A549 (cell line): ENCODE results near the gene PTTG2. TPM values are rescaled to one million over a fixed set of nuclear protein-coding genes. Genes with fewer than 3 reads are reported as not detected.
"Not testable (repeated sequence)": the region's sequence is repeated elsewhere in the genome, so short reads cannot be mapped to it uniquely, and the experiment has no call there.

Source experiments
- ATAC-seq, 2 experiments: fragments of 200-7000 bp in 1 of 2; fragments of >200 bp in 1 of 2; cut with Nextera tagmentation in 1 of 2; cut with Tn5 transposase in 1 of 2; 3 replicates each; pipeline versions ENCODE4 v1.8.0 to v1.9.1; 2018 to 2020; ENCODE audit warnings: mild to moderate bottlenecking in 1 of 2, moderate library complexity in 1 of 2
- CTCF ChIA-PET: fragments of 300-600 bp; sonication (Branson Sonifier 250); formaldehyde crosslinking; extraction: SDS; loops from one replicate; lab custom pipeline; 2021; ENCODE audit warnings: antibody characterized with exemption, inconsistent platforms; lab: Yijun Ruan, JAX
- POLR2A ChIA-PET: fragments of 350-600 bp; formaldehyde crosslinking; extraction: SDS; loops from one replicate; lab custom pipeline; 2021; ENCODE audit warnings: antibody characterized with exemption, inconsistent platforms; lab: Yijun Ruan, JAX
- DNase-seq, 2 experiments: peaks; one replicate each; pipeline versions ENCODE4 v3.0.0 to v3.0.0-alpha.2; 2011 to 2016; ENCODE audit warnings: low read depth in 1 of 2, low spot score in 1 of 2
- FAIRE-seq: peaks from 2 replicates; lab custom pipeline; 2011; peaks lifted over from hg19 to GRCh38; lab: Jason Lieb, UNC
- H3K27ac ChIP-seq, 2 experiments: fragments of >200 bp; sonication (Bioruptor Twin); formaldehyde crosslinking; 3 replicates each; pipeline ENCODE4 v1.5.1; 2016 to 2017
- H3K4me1 ChIP-seq: fragments of >200 bp; sonication (Bioruptor Twin); formaldehyde crosslinking; 3 replicates; pipeline ENCODE4 v1.6.1; 2016
- H3K4me2 ChIP-seq: fragments of >200 bp; sonication (Bioruptor Twin); formaldehyde crosslinking; 3 replicates; pipeline ENCODE4 v1.6.1; 2016
- H3K4me3 ChIP-seq: fragments of >200 bp; sonication (Bioruptor Twin); formaldehyde crosslinking; 3 replicates; pipeline ENCODE4 v1.5.1; 2016
- H3K9me3 ChIP-seq: fragments of >200 bp; sonication (Bioruptor Twin); formaldehyde crosslinking; 3 replicates; pipeline ENCODE4 v1.6.1; 2016
- CBX2 ChIP-seq: fragments of 200-600 bp; sonication (generic); IDR thresholded peaks from 2 replicates; pipeline ENCODE4 v1.6.1; 2016; ENCODE audit warnings: low read depth, mild to moderate bottlenecking, borderline replicate concordance
- CHD4 ChIP-seq: fragments of 200-600 bp; sonication (generic); IDR thresholded peaks from 2 replicates; pipeline ENCODE4 v1.6.1; 2016; ENCODE audit warnings: antibody characterized with exemption, mild to moderate bottlenecking, borderline replicate concordance
- HMGXB4 ChIP-seq: fragments of 250-450 bp; sonication (Bioruptor Pico); IDR thresholded peaks from 2 replicates; pipeline ENCODE4 v1.5.0; 2021; ENCODE audit warnings: mild to moderate bottlenecking, moderate library complexity, borderline replicate concordance
- MAZ ChIP-seq: fragments of 150-350 bp; IDR thresholded peaks from 2 replicates; pipeline ENCODE4 v1.6.1; 2014; ENCODE audit warnings: antibody characterized with exemption, low read depth, low read length, borderline replicate concordance
- NPAS2 ChIP-seq: fragments of 250-450 bp; sonication (Bioruptor Pico); IDR thresholded peaks from 2 replicates; pipeline ENCODE4 v1.8.0; 2022; ENCODE audit warnings: mild to moderate bottlenecking, moderate library complexity, borderline replicate concordance
- RARB ChIP-seq: fragments of 250-450 bp; sonication (Bioruptor Pico); IDR thresholded peaks from 2 replicates; pipeline ENCODE4 v1.8.0; 2021; ENCODE audit warnings: mild to moderate bottlenecking, moderate library complexity
- RCOR1 ChIP-seq: fragments of 150-350 bp; IDR thresholded peaks from 2 replicates; pipeline ENCODE4 v1.6.1; 2014; ENCODE audit warnings: antibody characterized with exemption, low read length, low read depth
- RNF2 ChIP-seq: fragments of 200-600 bp; sonication (generic); IDR thresholded peaks from 2 replicates; pipeline ENCODE4 v1.6.1; 2016; ENCODE audit warnings: low read depth, mild to moderate bottlenecking, antibody characterized with exemption, moderate library complexity, borderline replicate concordance
- SMC3 ChIP-seq: fragments of >200 bp; sonication (Bioruptor Twin); formaldehyde crosslinking; IDR thresholded peaks from 3 replicates; pipeline ENCODE4 v1.6.1; 2018; ENCODE audit warnings: inconsistent platforms
- ZNF302 ChIP-seq: fragments of 250-450 bp; sonication (Bioruptor Pico); IDR thresholded peaks from 2 replicates; pipeline ENCODE4 v1.9.0; 2021; ENCODE audit warnings: inconsistent platforms, mild to moderate bottlenecking, moderate library complexity
- ZSCAN20 ChIP-seq: fragments of 250-450 bp; sonication (Bioruptor Pico); IDR thresholded peaks from 2 replicates; pipeline ENCODE4 v1.8.0; 2022; ENCODE audit warnings: mild to moderate bottlenecking, moderate library complexity
- WGBS: methylation state at CpG from one replicate; pipeline ENCODE4 v1.1.6; 2017; ENCODE audit errors: missing lambda C conversion rate; 5-methylcytosine and 5-hydroxymethylcytosine counted together
- polyA plus RNA-seq, 4 experiments: library from polyadenylated mRNA; depleted of rRNA in 3 of 4; stranded (reverse); fragments of >200 nt; fragmentation: RNase III in 1 of 4; extraction: RNeasy Plus Mini Kit Qiagen cat#74134 plus additional on column Dnase treatment in 1 of 4; gene quantifications; 2 replicates in 3 of 4; 3 replicates in 1 of 4; pipeline ENCODE4 v1.2.3, GENCODE V29; 2011 to 2017
- TF ChIP-seq, protein P1 (sequence below): fragments of 250-450 bp; sonication (Bioruptor Pico); IDR thresholded peaks from 2 replicates; pipeline ENCODE4 v1.5.0; 2020; ENCODE audit warnings: low read depth, mild to moderate bottlenecking, moderate library complexity
- TF ChIP-seq, protein P2 (sequence below): IDR thresholded peaks from 2 replicates; pipeline ENCODE4 v1.6.1; 2012

Gene PTTG2
- polyA plus RNA-seq, 2 of the 4 experiments (the other 2 are of a cell fraction), result not detected

DNA sequence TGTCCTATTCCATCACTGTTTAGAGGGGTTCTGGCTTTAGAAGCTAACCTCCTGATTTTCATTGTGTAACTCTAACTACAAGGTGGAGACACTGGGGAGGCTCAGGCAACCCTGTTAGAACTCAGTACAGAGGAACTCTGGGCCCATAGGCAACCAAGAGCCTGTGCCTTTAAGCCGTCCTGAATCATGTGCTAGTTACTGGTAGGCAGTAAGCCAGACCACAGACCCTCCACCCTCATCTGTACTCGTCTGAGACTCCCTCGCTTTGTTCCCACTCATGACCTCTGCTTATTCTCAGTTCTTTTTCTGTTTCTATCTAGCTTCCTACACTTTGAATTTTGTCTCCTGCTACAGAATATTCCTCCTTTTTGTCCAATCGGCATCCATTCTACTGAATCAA, 37.9 kb upstream of the PTTG2 start:
- no peak for FAIRE-seq
- no peak overlapping the region for H3K4me3 ChIP-seq
- POLR2A ChIA-PET, result no interaction called here
- TF ChIP-seq ZNF302 (CRISPR knock-in tag) (no peak), HMGXB4 (no peak)
- no peaks in the 10 kb centered on the region for H3K4me1 ChIP-seq
- H3K4me2 ChIP-seq, result no peak overlapping the region
- H3K9me3 ChIP-seq, result no peaks in the 10 kb centered on the region
- DNase-seq, result no peak
- no peak overlapping the region for H3K27ac ChIP-seq
- ATAC-seq, result no peak
- CTCF ChIA-PET, result no interaction called here
- 28% methylated on average over 4 of the region's 4 CpGs for WGBS

DNA sequence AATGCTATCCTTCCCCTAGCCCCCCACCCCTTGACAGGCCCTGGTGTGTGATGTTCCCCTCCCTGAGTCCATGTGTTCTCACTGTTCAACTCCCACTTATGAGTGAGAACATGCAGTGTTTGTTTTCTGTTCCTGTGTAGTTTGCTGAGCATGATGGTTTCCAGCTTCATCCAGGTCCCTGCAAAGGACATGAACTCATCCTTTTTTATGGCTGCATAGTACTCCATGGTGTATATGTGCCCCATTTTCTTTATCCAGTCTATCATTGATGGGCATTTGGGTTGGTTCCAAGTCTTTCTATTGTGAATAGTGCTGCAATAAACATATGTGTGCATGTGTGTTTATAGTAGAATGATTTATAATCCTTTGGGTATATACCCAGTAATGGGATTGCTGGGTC, 37.1 kb upstream of the PTTG2 start:
- H3K4me1 ChIP-seq, H3K4me3 ChIP-seq, POLR2A ChIA-PET, FAIRE-seq, H3K9me3 ChIP-seq, DNase-seq, CTCF ChIA-PET, ATAC-seq, H3K27ac ChIP-seq, H3K4me2 ChIP-seq: not testable (repeated sequence)

- no peak for FAIRE-seq
- POLR2A ChIA-PET, result no interaction called here
- 28% methylated on average over 7 of the region's 7 CpGs for WGBS
Measured at GRCh38 chr4:37924946-37925345, 35.3 kb upstream of the PTTG2 start.

DNA sequence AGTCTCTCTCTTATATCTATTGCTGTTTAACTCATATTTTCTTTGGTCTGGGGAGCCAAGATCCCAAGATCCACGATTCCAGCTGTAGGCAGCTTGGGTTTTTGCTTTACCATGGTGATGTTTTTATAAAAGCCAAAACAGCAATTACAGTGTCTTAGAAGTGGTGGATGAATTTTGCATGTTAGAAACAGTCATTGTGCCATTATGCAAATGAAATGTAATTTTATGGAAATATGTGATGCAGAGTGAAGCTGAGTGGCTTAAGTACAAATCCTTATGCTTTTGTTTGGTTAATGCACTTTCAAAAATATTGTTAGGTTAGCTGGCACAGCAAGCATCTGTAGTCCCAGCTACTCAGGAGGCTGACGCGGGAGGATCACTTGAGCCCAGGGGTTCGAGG, 32.8 kb upstream of the PTTG2 start:
- ChIA-PET POLR2A (no interaction called here), CTCF (no interaction called here)
- no peak for ATAC-seq
- Histone ChIP-seq H3K4me1 (no peaks in the 10 kb centered on the region), H3K27ac (no peak overlapping the region), H3K9me3 (no peaks in the 10 kb centered on the region), H3K4me2 (no peak overlapping the region), H3K4me3 (no peak overlapping the region)
- 50% methylated on average over 4 of the region's 4 CpGs for whole genome bisulfite sequencing
- DNase-seq, result no peak
- no peak for FAIRE-seq
- no peak for TF ChIP-seq NPAS2 (CRISPR knock-in tag)
- no peak for TF ChIP-seq RNF2
- TF ChIP-seq CHD4, result no peak
- TF ChIP-seq MAZ, result no peak

More at GRCh38 chr4:37924946-37925345, 35.3 kb upstream of the PTTG2 start:
- ATAC-seq, result no peak
- Histone ChIP-seq H3K4me2 (no peak overlapping the region), H3K9me3 (no peaks in the 10 kb centered on the region), H3K27ac (no peak overlapping the region), H3K4me3 (no peak overlapping the region)
- CTCF ChIA-PET, result interaction anchor here (0.6 kb wide), 1 partner anchor 112 kb away, joined by 3 read pairs; no protein-coding TSS in a partner anchor
- TF ChIP-seq, protein P1, sequence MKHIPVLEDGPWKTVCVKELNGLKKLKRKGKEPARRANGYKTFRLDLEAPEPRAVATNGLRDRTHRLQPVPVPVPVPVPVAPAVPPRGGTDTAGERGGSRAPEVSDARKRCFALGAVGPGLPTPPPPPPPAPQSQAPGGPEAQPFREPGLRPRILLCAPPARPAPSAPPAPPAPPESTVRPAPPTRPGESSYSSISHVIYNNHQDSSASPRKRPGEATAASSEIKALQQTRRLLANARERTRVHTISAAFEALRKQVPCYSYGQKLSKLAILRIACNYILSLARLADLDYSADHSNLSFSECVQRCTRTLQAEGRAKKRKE, result no peak
- TF ChIP-seq HMGXB4 (no peak), ZSCAN20 (CRISPR knock-in tag) (no peak), CBX2 (no peak), RARB (CRISPR knock-in tag) (no peak), SMC3 (no peak), RCOR1 (no peak)
- TF ChIP-seq, protein P2, sequence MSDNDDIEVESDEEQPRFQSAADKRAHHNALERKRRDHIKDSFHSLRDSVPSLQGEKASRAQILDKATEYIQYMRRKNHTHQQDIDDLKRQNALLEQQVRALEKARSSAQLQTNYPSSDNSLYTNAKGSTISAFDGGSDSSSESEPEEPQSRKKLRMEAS, result no peak
- TF ChIP-seq, all 56 proteins: peak for 0
- no peak for DNase-seq
- no peaks in the 10 kb centered on the region for H3K4me1 ChIP-seq
